GM12878 (cell line): ENCODE data around the gene TMOD2. TPM values are rescaled to one million over a fixed set of nuclear protein-coding genes. Genes with fewer than 3 reads are reported as not detected.

Source experiments
- ATAC-seq: fragments of 200-7000 bp; cut with Tn5 transposase; 3 replicates; pipeline ENCODE4 v1.9.1; 2020; ENCODE audit warnings: mild to moderate bottlenecking, moderate library complexity
- BruUV-seq: library from RNA; stranded (reverse); fragments of 400-500 nt; replicated peaks from 2 replicates; lab custom pipeline; 2021; lab: Mats Ljungman, UMichigan
- CTCF ChIA-PET: fragments of 300-600 bp; sonication (Branson Sonifier 250); formaldehyde crosslinking; extraction: SDS; loops from one replicate; lab custom pipeline; 2021; ENCODE audit warnings: inconsistent platforms; lab: Yijun Ruan, JAX
- POLR2A ChIA-PET: fragments of 350-600 bp; formaldehyde crosslinking; extraction: SDS; loops from one replicate; lab custom pipeline; 2021; ENCODE audit warnings: inconsistent platforms; lab: Charles Lee
- RAD21 ChIA-PET: fragments of 300-600 bp; sonication (Branson Sonifier 250); formaldehyde crosslinking; loops from one replicate; lab custom pipeline; 2023; ENCODE audit warnings: antibody characterized with exemption; ENCODE audit not compliant: unreplicated experiment; lab: Charles Lee
- SMC1A ChIA-PET: fragments of 300-600 bp; sonication (Branson Sonifier 250); formaldehyde crosslinking; loops from one replicate; lab custom pipeline; 2023; ENCODE audit not compliant: unreplicated experiment, uncharacterized antibody; lab: Charles Lee
- DNase-seq: peaks from one replicate; pipeline ENCODE4 v3.0.0-alpha.2; 2011; ENCODE audit warnings: low read depth, low spot score
- FAIRE-seq: peaks from 3 replicates; lab custom pipeline; 2011; peaks lifted over from hg19 to GRCh38; lab: Jason Lieb, UNC
- H2AFZ ChIP-seq: 2 replicates; pipeline ENCODE4 v1.6.0; 2011; ENCODE audit warnings: low read depth, low read length, control low read depth; ENCODE audit not compliant: control insufficient read depth
- H3K27ac ChIP-seq: 2 replicates; pipeline ENCODE4 v1.5.1; 2011; ENCODE audit warnings: control low read depth; ENCODE audit not compliant: control insufficient read depth, insufficient read depth
- H3K27me3 ChIP-seq, 2 experiments: replicated peaks in 1 of 2; 2 replicates each; pipeline versions ENCODE4 v1.6.0 to v1.6.1; 2011; ENCODE audit warnings: low read length in 1 of 2; ENCODE audit not compliant: control insufficient read depth in 2 of 2, insufficient read depth in 2 of 2
- H3K36me3 ChIP-seq, 2 experiments: 2 replicates each; pipeline ENCODE4 v1.5.1; 2011; ENCODE audit warnings: low read length in 1 of 2; ENCODE audit not compliant: control insufficient read depth in 2 of 2, insufficient read depth in 2 of 2
- H3K4me1 ChIP-seq: 2 replicates; pipeline ENCODE4 v1.6.1; 2011; ENCODE audit warnings: mild to moderate bottlenecking, low read length, moderate library complexity, mixed read lengths; ENCODE audit not compliant: control insufficient read depth, insufficient read depth
- H3K4me2 ChIP-seq: 2 replicates; pipeline ENCODE4 v1.6.0; 2011; ENCODE audit warnings: control low read depth; ENCODE audit not compliant: control insufficient read depth, insufficient read depth
- H3K4me3 ChIP-seq: fragments of 200-600 bp; sonication (generic); 2 replicates; pipeline ENCODE4 v1.5.1; 2016
- H3K79me2 ChIP-seq: 2 replicates; pipeline ENCODE4 v1.6.0; 2011; ENCODE audit warnings: low read length; ENCODE audit not compliant: control insufficient read depth, insufficient read depth
- H3K9ac ChIP-seq: 2 replicates; pipeline ENCODE4 v1.8.0; 2011; ENCODE audit warnings: low read length, control low read depth, mixed read lengths; ENCODE audit not compliant: control insufficient read depth, insufficient read depth
- H3K9me3 ChIP-seq: replicated peaks from 3 replicates; pipeline ENCODE4 v1.5.1; 2011; ENCODE audit warnings: mild to moderate bottlenecking, low read length; ENCODE audit not compliant: control insufficient read depth, insufficient read depth
- H4K20me1 ChIP-seq: 2 replicates; pipeline ENCODE4 v1.6.0; 2011; ENCODE audit not compliant: control insufficient read depth, insufficient read depth
- CBX3 ChIP-seq: fragments of 200-600 bp; sonication (generic); IDR thresholded peaks from 2 replicates; pipeline ENCODE4 v1.6.1; 2016; ENCODE audit warnings: low read depth, borderline replicate concordance
- CBX5 ChIP-seq: sonication (generic); IDR thresholded peaks from 2 replicates; pipeline ENCODE4 v1.6.1; 2016; ENCODE audit warnings: low read depth, moderate library complexity, mild to moderate bottlenecking, inconsistent platforms
- MYC ChIP-seq: IDR thresholded peaks from 2 replicates; pipeline ENCODE4 v1.6.1; 2011; ENCODE audit warnings: mild to moderate bottlenecking, low read length, moderate library complexity, inconsistent platforms; ENCODE audit not compliant: insufficient read depth, insufficient replicate concordance, insufficient read length, severe bottlenecking
- PML ChIP-seq: IDR thresholded peaks from 2 replicates; pipeline ENCODE4 v1.6.1; 2012; ENCODE audit warnings: low read length, inconsistent platforms
- TAF1 ChIP-seq: IDR thresholded peaks from 2 replicates; pipeline ENCODE4 v1.6.1; 2011; ENCODE audit warnings: mild to moderate bottlenecking, low read depth, low read length, borderline replicate concordance
- TBL1XR1 ChIP-seq: IDR thresholded peaks from 2 replicates; pipeline ENCODE4 v1.6.1; 2012; ENCODE audit warnings: low read depth, low read length, improper control_type of control experiment
- TCF12 ChIP-seq: IDR thresholded peaks from 2 replicates; pipeline ENCODE4 v1.6.1; 2011; ENCODE audit warnings: low read depth, mild to moderate bottlenecking, low read length
- WGBS: methylation state at CpG from one replicate; pipeline ENCODE4 v1.1.6; 2016; ENCODE audit warnings: low lambda C conversion rate; ENCODE audit not compliant: insufficient replicate concordance, insufficient coverage; ENCODE audit errors: missing lambda C conversion rate; 5-methylcytosine and 5-hydroxymethylcytosine counted together
- in situ Hi-C: fragments of 300-500 bp; cut with MboI; formaldehyde crosslinking; loops from 9 replicates; pipeline ENCODE4 v1.14.3; 2018; ENCODE audit warnings: mixed read lengths
- intact Hi-C: fragments of 100-400 bp; cut with micrococcal nuclease; formaldehyde crosslinking; loops from one replicate; pipeline ENCODE4 v1.14.2; 2022; ENCODE audit not compliant: unreplicated experiment
- polyA plus RNA-seq, 11 experiments: library from polyadenylated mRNA; depleted of rRNA in 4 of 11; unstranded in 6 of 11; stranded (reverse) in 5 of 11; fragments of >200 nt; fragmentation: Nextera tagmentation in 4 of 11; fragmentation: Illumina TruSeq in 1 of 11; extraction: Ambion mirVana in 4 of 11; extraction: Trizol in 1 of 11; gene quantifications; 1 replicate in 1 of 11; 2 replicates in 10 of 11; pipeline versions ENCODE4 v1.2.1 to v1.2.3, GENCODE V29; 2011 to 2016; ENCODE audit warnings: inconsistent platforms in 2 of 11, missing spikeins in 2 of 11, low read depth in 1 of 11
- total RNA-seq, 4 experiments: library from RNA; depleted of rRNA in 3 of 4; stranded (reverse); fragments of >200 nt in 3 of 4; fragmentation: Illumina TruSeq in 1 of 4; extraction: Trizol in 1 of 4; gene quantifications; 2 replicates each; pipeline versions ENCODE4 v1.2.1 to v1.2.3, GENCODE V29; 2013 to 2021
- TF ChIP-seq, protein P1 (sequence below): IDR thresholded peaks from 2 replicates; pipeline ENCODE4 v1.6.1; 2011; ENCODE audit warnings: borderline replicate concordance, low read depth, mild to moderate bottlenecking, moderate library complexity, low read length; ENCODE audit not compliant: insufficient read depth, poor library complexity, severe bottlenecking

TMOD2 gene
- total and polyA plus RNA-seq, 10 of the 15 experiments (the other 5 are each of a cell fraction or from before 2014, with no cell fraction given), result 0.61 to 15.2 (median 6.3) TPM

DNA sequence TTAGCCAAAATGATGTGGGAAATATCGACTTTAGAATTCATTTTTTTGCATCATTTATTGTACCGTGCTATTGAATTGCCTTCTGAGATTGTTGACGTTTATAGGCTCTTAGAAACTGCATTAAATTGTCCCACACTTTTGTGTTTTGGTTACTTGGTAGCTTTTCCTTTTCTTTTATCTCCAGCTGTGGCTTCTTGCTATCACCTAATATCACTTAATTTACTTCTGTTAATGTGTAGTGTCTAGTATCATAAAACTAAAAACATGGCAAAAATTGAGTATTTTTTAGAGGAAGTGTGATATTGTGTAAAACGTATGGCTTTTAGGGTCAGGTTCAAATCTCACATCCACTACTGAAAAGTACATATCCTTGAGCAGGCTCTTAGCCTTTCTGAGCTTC is 89.3 kb downstream of the TMOD2 start:
- WGBS, result 71% methylated on average over 4 of the region's 4 CpGs
- in situ Hi-C loops (no loop called here), intact Hi-C loops (no loop called here)
- no peak overlapping the region for H3K4me3 ChIP-seq
- H4K20me1 ChIP-seq, result no peaks in the 10 kb centered on the region
- ATAC-seq (no peak), DNase-seq (no peak), FAIRE-seq (no peak)
- TF ChIP-seq CBX5 (no peak), PML (no peak), CBX3 (no peak), TCF12 (no peak), TAF1 (no peak), TBL1XR1 (no peak), MYC (no peak)
- TF ChIP-seq, protein P1, sequence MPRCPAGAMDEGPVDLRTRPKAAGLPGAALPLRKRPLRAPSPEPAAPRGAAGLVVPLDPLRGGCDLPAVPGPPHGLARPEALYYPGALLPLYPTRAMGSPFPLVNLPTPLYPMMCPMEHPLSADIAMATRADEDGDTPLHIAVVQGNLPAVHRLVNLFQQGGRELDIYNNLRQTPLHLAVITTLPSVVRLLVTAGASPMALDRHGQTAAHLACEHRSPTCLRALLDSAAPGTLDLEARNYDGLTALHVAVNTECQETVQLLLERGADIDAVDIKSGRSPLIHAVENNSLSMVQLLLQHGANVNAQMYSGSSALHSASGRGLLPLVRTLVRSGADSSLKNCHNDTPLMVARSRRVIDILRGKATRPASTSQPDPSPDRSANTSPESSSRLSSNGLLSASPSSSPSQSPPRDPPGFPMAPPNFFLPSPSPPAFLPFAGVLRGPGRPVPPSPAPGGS, result no peak
- ChIA-PET RAD21 (no interaction called here), CTCF (interaction anchor here (1.1 to 3.9 kb wide), 3 partner anchors 8 to 12 kb away, joined by 3 to 17 read pairs (median 3); partner anchors contain the start of gene TMOD3), SMC1A (interaction anchor here (0.6 to 6.5 kb wide), 4 partner anchors 14 to 393 kb away, joined by 3 to 44 read pairs (median 5); no protein-coding TSS in a partner anchor), POLR2A (interaction anchor here (1.0 kb wide), 1 partner anchor 11 kb away, joined by 3 read pairs; no protein-coding TSS in a partner anchor)
- H3K4me1 ChIP-seq, result peaks cover 40% of the 10 kb centered on the region
- H3K36me3 ChIP-seq, result no peaks in the 10 kb centered on the region; a peak in 1 of 4 replicates
- H3K27ac ChIP-seq, result no peak overlapping the region
- peaks cover 92% of the 10 kb centered on the region for H3K79me2 ChIP-seq
- no peak overlapping the region for H3K4me2 ChIP-seq
- no peak overlapping the region for H2AFZ ChIP-seq
- no peaks in the 10 kb centered on the region for H3K27me3 ChIP-seq
- H3K9ac ChIP-seq, result no peak overlapping the region
- BruUV-seq, result no TSS peak
- no peaks in the 10 kb centered on the region for H3K9me3 ChIP-seq
